Suprapubic skin (tissue), 4 donors: ENCODE data around the gene NME7. TPM values are rescaled to one million over a fixed set of nuclear protein-coding genes. Genes with fewer than 3 reads are reported as not detected.
"Not testable (repeated sequence)": the region's sequence is repeated elsewhere in the genome, so short reads cannot be mapped to it uniquely, and the experiment has no call there.

Experiments
- DNase-seq, 2 donors: peaks; one replicate each; pipeline ENCODE4 v3.0.0-alpha.2; 2019; ENCODE audit warnings: low spot score in 2 of 2
- H3K27ac ChIP-seq: fragments of 200-600 bp; sonication (generic); one replicate; pipeline ENCODE4 v1.5.1; 2019
- H3K27me3 ChIP-seq: fragments of 200-600 bp; sonication (generic); one replicate; pipeline ENCODE4 v1.5.1; 2019
- H3K36me3 ChIP-seq: fragments of 200-600 bp; sonication (generic); one replicate; pipeline ENCODE4 v1.5.1; 2019
- H3K4me1 ChIP-seq: fragments of 200-600 bp; sonication (generic); one replicate; pipeline ENCODE4 v1.5.1; 2019
- H3K4me3 ChIP-seq: fragments of 200-600 bp; sonication (generic); one replicate; pipeline ENCODE4 v1.5.1; 2019; ENCODE audit warnings: mild to moderate bottlenecking
- H3K9me3 ChIP-seq: fragments of 200-600 bp; sonication (generic); one replicate; pipeline ENCODE4 v1.5.1; 2019
- EP300 ChIP-seq: sonication (generic); formaldehyde crosslinking; IDR thresholded peaks from one replicate; pipeline ENCODE4 v1.6.1; 2017; ENCODE audit warnings: antibody characterized with exemption
- POLR2A ChIP-seq, 2 donors: fragments of 450-650 bp; IDR thresholded peaks; one replicate each; pipeline ENCODE4 v1.6.1; 2017; ENCODE audit warnings: antibody characterized with exemption in 2 of 2, mild to moderate bottlenecking in 2 of 2, moderate library complexity in 2 of 2
- POLR2AphosphoS5 ChIP-seq, 3 donors: sonication (generic); formaldehyde crosslinking; IDR thresholded peaks; one replicate each; pipeline ENCODE4 v1.6.1; 2017; ENCODE audit warnings: antibody characterized with exemption in 3 of 3
- WGBS: methylation state at CpG from one replicate; pipeline ENCODE4 v1.1.5; 2018; 5-methylcytosine and 5-hydroxymethylcytosine counted together
- total RNA-seq, 4 donors: library from RNA; depleted of rRNA; stranded (reverse); fragments of >200 nt; gene quantifications; one replicate each; pipeline ENCODE4 v1.1.0, GENCODE V29; 2016
- TF ChIP-seq, protein P1 (sequence below), 2 donors: fragments of 200-600 bp in 1 of 2; fragments of 450-650 bp in 1 of 2; sonication (generic) in 1 of 2; IDR thresholded peaks; one replicate each; pipeline ENCODE4 v1.5.1; 2016 to 2019; ENCODE audit warnings: antibody characterized with exemption in 2 of 2, mild to moderate bottlenecking in 1 of 2, moderate library complexity in 1 of 2

The NME7 gene
- total RNA-seq, 4 donors from 2014 or later = 9.5 to 13.9 (median 11.7) TPM

DNA sequence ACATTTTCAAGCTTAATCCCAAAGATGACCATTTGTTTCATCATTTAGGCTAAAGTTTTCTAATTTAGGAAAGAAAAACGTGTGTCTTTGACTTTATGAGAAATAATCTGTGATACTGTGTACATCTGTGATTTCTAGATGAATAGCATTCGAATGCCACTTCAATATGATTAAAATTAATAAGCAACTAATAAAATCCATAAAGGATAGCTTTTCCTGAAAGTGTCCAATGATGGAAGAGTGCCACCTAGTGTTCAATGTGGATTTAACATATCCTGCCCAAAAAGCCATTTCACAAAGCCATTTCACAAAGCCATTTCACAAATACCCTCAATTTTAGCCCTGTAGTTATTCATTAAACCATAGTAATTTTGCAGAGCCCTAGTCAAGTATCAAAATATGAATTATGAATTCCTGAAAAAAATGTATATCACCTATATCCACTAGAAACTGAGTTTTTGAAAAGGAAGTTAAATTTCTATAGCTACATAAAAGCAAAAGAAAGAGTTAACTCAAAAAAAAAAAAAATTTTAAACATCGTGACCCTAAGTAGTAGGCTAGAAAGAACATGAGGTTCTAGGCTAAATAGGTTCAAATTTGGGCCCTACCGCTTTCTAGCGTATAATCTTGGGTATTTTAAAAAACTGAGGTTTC is 19.1 kb downstream of the NME7 start:
- no peaks in the 10 kb centered on the region for H3K27me3 ChIP-seq
- H3K4me3 ChIP-seq = no peak overlapping the region
- WGBS = 43% methylated on average over 5 of the region's 5 CpGs
- no peaks in the 10 kb centered on the region for H3K4me1 ChIP-seq
- TF ChIP-seq POLR2AphosphoS5 (IDR thresholded peaks at IDR 0.05) = no peak
- TF ChIP-seq, protein P1, sequence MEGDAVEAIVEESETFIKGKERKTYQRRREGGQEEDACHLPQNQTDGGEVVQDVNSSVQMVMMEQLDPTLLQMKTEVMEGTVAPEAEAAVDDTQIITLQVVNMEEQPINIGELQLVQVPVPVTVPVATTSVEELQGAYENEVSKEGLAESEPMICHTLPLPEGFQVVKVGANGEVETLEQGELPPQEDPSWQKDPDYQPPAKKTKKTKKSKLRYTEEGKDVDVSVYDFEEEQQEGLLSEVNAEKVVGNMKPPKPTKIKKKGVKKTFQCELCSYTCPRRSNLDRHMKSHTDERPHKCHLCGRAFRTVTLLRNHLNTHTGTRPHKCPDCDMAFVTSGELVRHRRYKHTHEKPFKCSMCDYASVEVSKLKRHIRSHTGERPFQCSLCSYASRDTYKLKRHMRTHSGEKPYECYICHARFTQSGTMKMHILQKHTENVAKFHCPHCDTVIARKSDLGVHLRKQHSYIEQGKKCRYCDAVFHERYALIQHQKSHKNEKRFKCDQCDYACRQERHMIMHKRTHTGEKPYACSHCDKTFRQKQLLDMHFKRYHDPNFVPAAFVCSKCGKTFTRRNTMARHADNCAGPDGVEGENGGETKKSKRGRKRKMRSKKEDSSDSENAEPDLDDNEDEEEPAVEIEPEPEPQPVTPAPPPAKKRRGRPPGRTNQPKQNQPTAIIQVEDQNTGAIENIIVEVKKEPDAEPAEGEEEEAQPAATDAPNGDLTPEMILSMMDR (IDR thresholded peaks at IDR 0.05) = peak; percentile 52 to 79
- no peak for DNase-seq
- H3K27ac ChIP-seq = no peak overlapping the region
- H3K36me3 ChIP-seq = no peaks in the 10 kb centered on the region
- H3K9me3 ChIP-seq = no peaks in the 10 kb centered on the region

DNA sequence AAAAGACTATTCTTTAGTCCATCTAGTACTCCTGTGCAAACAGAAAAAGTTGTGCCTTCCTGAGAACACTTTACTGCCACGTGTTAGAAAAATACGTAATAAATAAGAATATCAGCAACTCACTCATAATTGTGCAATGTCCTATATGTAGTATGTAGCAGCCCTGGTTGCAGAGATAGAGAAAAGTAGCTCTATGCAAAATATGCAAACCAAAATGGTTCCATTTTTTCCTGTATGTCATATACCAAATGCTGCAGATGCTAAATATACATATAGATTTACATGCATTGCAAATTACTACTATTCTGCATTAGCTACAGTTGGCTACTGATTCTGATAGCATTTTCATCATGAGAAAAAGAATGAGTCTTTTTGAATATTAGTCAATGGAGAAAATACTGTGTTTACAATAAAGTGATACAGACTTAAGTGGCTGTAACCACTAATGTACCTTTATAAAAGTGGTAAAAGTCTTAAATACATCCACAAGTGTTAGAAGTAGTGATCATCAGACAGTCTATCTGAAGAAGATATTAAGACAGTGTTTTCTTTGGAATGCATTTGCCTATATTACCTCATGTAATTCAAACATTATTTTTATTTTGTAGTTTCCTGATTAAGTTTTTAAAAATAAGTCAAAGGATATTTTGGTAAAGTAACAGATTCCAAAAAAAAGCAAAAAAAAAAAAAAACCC is 19.8 kb downstream of the NME7 start:
- no peak overlapping the region for H3K4me3 ChIP-seq
- no peak overlapping the region for H3K27ac ChIP-seq
- no peaks in the 10 kb centered on the region for H3K4me1 ChIP-seq
- no peak for TF ChIP-seq POLR2AphosphoS5 (IDR thresholded peaks at IDR 0.05)
- TF ChIP-seq EP300 = no peak
- TF ChIP-seq, protein P1 (IDR thresholded peaks at IDR 0.05) = no peak
- no peak for TF ChIP-seq POLR2A (IDR thresholded peaks at IDR 0.05)
- no peaks in the 10 kb centered on the region for H3K36me3 ChIP-seq
- no peaks in the 10 kb centered on the region for H3K27me3 ChIP-seq
- 82% methylated on average over 2 of the region's 2 CpGs for WGBS
- H3K9me3 ChIP-seq = no peaks in the 10 kb centered on the region
- DNase-seq = no peak

DNA sequence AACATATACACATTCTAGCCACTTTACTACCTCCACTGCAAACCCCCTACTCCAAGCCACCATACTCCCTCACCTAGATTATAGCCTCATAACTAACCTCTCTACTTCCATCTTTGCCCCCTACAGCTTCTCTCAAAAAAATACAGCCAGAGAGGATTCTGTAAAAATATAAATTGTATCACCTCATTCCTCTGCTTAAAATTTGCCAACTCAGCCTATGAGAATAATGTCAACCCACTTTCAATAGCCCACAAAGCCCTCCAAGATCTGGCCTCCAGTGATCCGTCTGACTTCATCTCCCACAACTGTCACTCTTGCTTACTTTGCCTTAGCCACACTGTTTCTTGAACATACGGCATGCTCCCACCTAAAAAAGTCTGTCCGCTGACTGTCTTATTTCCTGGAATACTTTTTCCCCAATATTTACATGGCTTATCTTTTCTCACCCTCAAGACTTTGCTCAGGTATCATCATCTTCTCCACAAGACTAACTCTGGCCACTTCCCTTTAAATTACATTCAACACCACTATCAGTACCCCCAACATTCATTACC is 21.5 kb downstream of the NME7 start:
- no peak for DNase-seq
- Histone ChIP-seq H3K27me3 (no peaks in the 10 kb centered on the region), H3K27ac (no peak overlapping the region), H3K4me1 (no peaks in the 10 kb centered on the region), H3K9me3 (no peaks in the 10 kb centered on the region), H3K36me3 (no peaks in the 10 kb centered on the region), H3K4me3 (no peak overlapping the region)
- WGBS = 96% methylated on average over 3 of the region's 3 CpGs
- TF ChIP-seq POLR2AphosphoS5 (IDR thresholded peaks at IDR 0.05) = no peak
- no peak for TF ChIP-seq EP300
- no peak for TF ChIP-seq POLR2A (IDR thresholded peaks at IDR 0.05)
- TF ChIP-seq, protein P1 (IDR thresholded peaks at IDR 0.05) = no peak

DNA sequence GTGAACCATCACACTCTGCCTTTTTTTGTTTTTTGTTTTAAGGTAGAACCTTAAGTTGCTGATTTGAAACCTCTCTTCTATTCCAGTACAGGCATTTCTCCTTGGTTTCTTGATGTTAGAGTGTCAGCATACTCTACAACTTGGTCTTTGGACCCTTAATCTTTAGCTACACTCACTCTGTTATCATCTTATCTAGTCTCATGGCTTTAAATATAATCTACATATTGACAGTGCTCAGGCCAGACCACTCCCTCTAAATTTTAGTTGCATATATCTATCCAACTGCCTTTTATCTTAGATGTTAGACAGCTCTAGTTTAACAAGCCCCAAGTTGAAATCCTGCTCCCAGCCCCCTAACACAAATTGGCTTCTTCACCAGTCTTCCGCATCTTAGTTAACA is 22.1 kb downstream of the NME7 start:
- 97% methylated on average over 1 of the region's 1 CpG for WGBS
- Histone ChIP-seq H3K27ac (no peak overlapping the region), H3K4me3 (no peak overlapping the region), H3K9me3 (no peaks in the 10 kb centered on the region), H3K36me3 (no peaks in the 10 kb centered on the region), H3K27me3 (no peaks in the 10 kb centered on the region), H3K4me1 (no peaks in the 10 kb centered on the region)
- no peak for DNase-seq
- TF ChIP-seq POLR2AphosphoS5 (IDR thresholded peaks at IDR 0.05) = no peak

DNA sequence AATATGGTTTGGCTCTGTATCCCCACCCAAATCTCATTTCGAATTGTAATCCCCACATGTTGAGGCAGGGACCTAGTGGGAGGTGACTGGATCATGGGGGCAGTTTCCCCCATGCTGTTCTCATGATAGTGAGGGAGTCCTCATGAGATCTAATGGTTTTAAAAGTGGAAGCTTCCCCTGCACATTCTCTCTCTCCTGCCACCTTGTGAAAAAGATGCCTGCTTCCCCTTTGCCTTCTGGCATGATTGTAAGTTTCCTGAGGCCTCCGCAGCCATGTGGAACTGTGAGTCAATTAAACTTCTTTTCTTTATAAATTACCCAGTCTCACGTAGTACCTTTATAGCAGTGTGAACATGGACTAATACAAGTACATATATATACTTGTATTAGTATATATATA is 25.5 kb downstream of the NME7 start:
- not testable (repeated sequence) for H3K27ac ChIP-seq, DNase-seq, H3K4me3 ChIP-seq, H3K27me3 ChIP-seq, H3K36me3 ChIP-seq, H3K9me3 ChIP-seq, H3K4me1 ChIP-seq
- 90% methylated on average over 3 of the region's 3 CpGs for WGBS

DNA sequence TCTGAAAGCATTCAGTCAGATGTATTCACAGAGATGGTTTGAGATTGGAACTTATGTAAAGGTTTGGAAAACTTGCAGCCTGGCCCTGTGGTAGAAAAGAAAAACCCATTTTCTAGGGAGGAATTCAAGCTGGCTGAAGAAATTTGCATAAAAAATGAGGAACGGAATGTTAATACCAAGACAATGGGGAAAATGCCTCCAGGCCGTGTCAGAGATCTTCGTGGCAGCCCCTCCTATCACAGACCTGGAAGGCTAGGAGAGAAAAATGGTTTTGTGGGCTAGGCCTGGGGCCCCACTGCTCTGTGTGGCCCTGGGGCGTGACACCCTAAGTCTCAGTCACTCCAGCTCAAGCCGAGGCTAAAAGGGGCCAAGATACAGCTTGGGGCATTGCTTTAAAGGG is 26.7 kb downstream of the NME7 start:
- Histone ChIP-seq H3K4me3 (no peak overlapping the region), H3K27me3 (no peaks in the 10 kb centered on the region), H3K27ac (no peak overlapping the region), H3K4me1 (no peaks in the 10 kb centered on the region), H3K36me3 (no peaks in the 10 kb centered on the region), H3K9me3 (no peaks in the 10 kb centered on the region)
- TF ChIP-seq EP300 (no peak), POLR2A (IDR thresholded peaks at IDR 0.05) (no peak)
- WGBS = 90% methylated on average over 5 of the region's 5 CpGs
- DNase-seq = no peak
